IMR-90 (cell line): ENCODE measurements around the gene RANBP6.

ENCODE experiments used
- BHLHE40 ChIP-seq: fragments of 150-350 bp; IDR thresholded peaks from 2 replicates; pipeline ENCODE4 v1.6.1; 2016; ENCODE audit warnings: mild to moderate bottlenecking, low read depth, low read length
- CHD1 ChIP-seq: IDR thresholded peaks from 2 replicates; pipeline ENCODE4 v1.6.1; 2012; ENCODE audit warnings: low read depth, low read length, improper control_type of control experiment
- CTCF ChIP-seq: conservative IDR thresholded peaks from 2 replicates; pipeline ENCODE4 v1.5.1; 2012; ENCODE audit warnings: mild to moderate bottlenecking, low read depth, low read length, improper control_type of control experiment
- ELK1 ChIP-seq: fragments of 150-350 bp; IDR thresholded peaks from 2 replicates; pipeline ENCODE4 v1.6.1; 2016; ENCODE audit warnings: low read depth, mild to moderate bottlenecking, low read length, moderate library complexity, borderline replicate concordance
- MAFK ChIP-seq: IDR thresholded peaks from 2 replicates; pipeline ENCODE4 v1.6.1; 2012; ENCODE audit warnings: low read depth, low read length, improper control_type of control experiment
- MAZ ChIP-seq: IDR thresholded peaks from 2 replicates; pipeline ENCODE4 v1.6.1; 2012; ENCODE audit warnings: low read depth, mild to moderate bottlenecking, low read length, improper control_type of control experiment, moderate library complexity, borderline replicate concordance
- NFE2L2 ChIP-seq: fragments of 150-350 bp; IDR thresholded peaks from 2 replicates; pipeline ENCODE4 v1.6.1; 2016; ENCODE audit warnings: low read depth, mild to moderate bottlenecking, low read length
- POLR2A ChIP-seq: IDR thresholded peaks from 2 replicates; pipeline ENCODE4 v1.6.1; 2012; ENCODE audit warnings: mild to moderate bottlenecking, low read depth, low read length
- RAD21 ChIP-seq: IDR thresholded peaks from 2 replicates; pipeline ENCODE4 v1.6.1; 2012; ENCODE audit warnings: low read length, improper control_type of control experiment
- RFX5 ChIP-seq: IDR thresholded peaks from 2 replicates; pipeline ENCODE4 v1.8.0; 2012; ENCODE audit warnings: low read depth, mild to moderate bottlenecking, low read length, moderate library complexity
- SMC3 ChIP-seq: fragments of 150-350 bp; IDR thresholded peaks from 2 replicates; pipeline ENCODE4 v1.6.1; 2016; ENCODE audit warnings: low read depth, mild to moderate bottlenecking, antibody characterized with exemption, low read length, moderate library complexity
- USF2 ChIP-seq: fragments of 150-350 bp; IDR thresholded peaks from 2 replicates; pipeline ENCODE4 v1.6.1; 2017; ENCODE audit warnings: mild to moderate bottlenecking, antibody characterized with exemption, low read length, low read depth

- TF ChIP-seq CTCF: no peak
- TF ChIP-seq RFX5: no peak
- no peak for TF ChIP-seq ELK1
- TF ChIP-seq MAZ: no peak
- no peak for TF ChIP-seq POLR2A
- no peak for TF ChIP-seq RAD21
- TF ChIP-seq SMC3: no peak
- TF ChIP-seq CHD1: no peak
- no peak for TF ChIP-seq NFE2L2
- no peak for TF ChIP-seq BHLHE40
- no peak for TF ChIP-seq MAFK
- no peak for TF ChIP-seq USF2
Measured at GRCh38 chr9:6000955-6001354, 14.5 kb downstream of the RANBP6 start.
